ENCODE data around the gene PANK3. TPM values are rescaled to one million over a fixed set of nuclear protein-coding genes. Genes with fewer than 3 reads are reported as not detected.
A peak's percentile ranks its signal among the peaks of the same experiment; 100 is the strongest.

Gene PANK3
- total and polyA plus RNA-seq, 9 of the 15 experiments (the other 6 are each of a cell fraction or from before 2014, with no cell fraction given) = 5.9 to 50.4 (median 29.7) TPM

- TF ChIP-seq JUND (IDR thresholded peaks at IDR 0.05; ENCODE audit: borderline replicate concordance, low read depth, low read length) (peak; percentile 36), JUND (tag; IDR thresholded peaks at IDR 0.05; ENCODE audit: borderline replicate concordance, low read depth, low read length) (peak; percentile 20; the same call in 1 of the 3 replicates), ZNF780A (CRISPR knock-in tag; IDR thresholded peaks at IDR 0.05) (no peak), PCBP1 (IDR thresholded peaks at IDR 0.05; ENCODE audit: low read depth, low read length, poor library complexity, severe bottlenecking) (no peak), DEAF1 (CRISPR knock-in tag; IDR thresholded peaks at IDR 0.05) (0 out of 2 replicates have a peak, but pooled peaks have one; percentile 29), ZNF583 (CRISPR knock-in tag; IDR thresholded peaks at IDR 0.05) (peak; percentile 56; the same call in 1 of the 2 replicates), CHCHD3 (CRISPR knock-in tag; IDR thresholded peaks at IDR 0.05) (no peak), XRCC4 (IDR thresholded peaks at IDR 0.05; ENCODE audit: extremely low read depth, insufficient read depth, insufficient read length) (no peak), PML (IDR thresholded peaks at IDR 0.05; ENCODE audit: low read length) (peak; percentile 85), SIN3B (IDR thresholded peaks at IDR 0.05; ENCODE audit: low read depth) (no peak), KHSRP (IDR thresholded peaks at IDR 0.05) (no peak), TAF9B (IDR thresholded peaks at IDR 0.05; ENCODE audit: partially characterized antibody) (peak; percentile 72), TGIF2 (CRISPR knock-in tag; IDR thresholded peaks at IDR 0.05) (no peak), ZNF277 (CRISPR knock-in tag; IDR thresholded peaks at IDR 0.05; ENCODE audit: borderline replicate concordance) (no peak), BRD4 (IDR thresholded peaks at IDR 0.05) (no peak), CREB3L1 (IDR thresholded peaks at IDR 0.05; ENCODE audit: borderline replicate concordance, low read depth) (peak; percentile 88), PHF21A (IDR thresholded peaks at IDR 0.05; ENCODE audit: borderline replicate concordance, low read depth) (no peak), CEBPG (CRISPR knock-in tag; IDR thresholded peaks at IDR 0.05) (no peak), CEBPG (tag; conservative IDR thresholded peaks at IDR 0.05 in 1 of 2, IDR thresholded peaks at IDR 0.05 in 1 of 2) (no peak), ZNF507 (tag; conservative IDR thresholded peaks at IDR 0.05) (no peak), ZNF124 (CRISPR knock-in tag; IDR thresholded peaks at IDR 0.05) (no peak), MAFF (IDR thresholded peaks at IDR 0.05; ENCODE audit: low read length) (no peak), DLX4 (CRISPR knock-in tag; IDR thresholded peaks at IDR 0.05) (no peak), SP1 (CRISPR knock-in tag; IDR thresholded peaks at IDR 0.05) (peak; percentile 86), ZBTB1 (CRISPR knock-in tag; IDR thresholded peaks at IDR 0.05; ENCODE audit: borderline replicate concordance, low read depth) (no peak), DIDO1 (tag; IDR thresholded peaks at IDR 0.05; ENCODE audit: low read depth) (no peak)
Measured at GRCh38 chr5:168579488-168580226, 489 bp upstream of the PANK3 start (continued).

Data from K562 (cell line).